K562 (cell line): ENCODE data around the gene ANXA7. TPM values are rescaled to one million over a fixed set of nuclear protein-coding genes. Genes with fewer than 3 reads are reported as not detected.

Source experiments
- ATAC-seq: fragments of 200-7000 bp; cut with Tn5 transposase; 3 replicates; pipeline ENCODE4 v1.9.1; 2020; ENCODE audit warnings: moderate library complexity
- BruUV-seq: library from RNA; stranded (reverse); fragments of 400-500 nt; replicated peaks from 2 replicates; lab custom pipeline; 2021; lab: Mats Ljungman, UMichigan
- CTCF ChIA-PET: fragments of 300-600 bp; formaldehyde crosslinking; extraction: SDS; loops from one replicate; lab custom pipeline; 2021; ENCODE audit warnings: low intra/inter-chr PET ratio; lab: Yijun Ruan, JAX
- POLR2A ChIA-PET: fragments of 300-600, 350-650 bp; sonication (Branson Sonifier 250); formaldehyde crosslinking; extraction: SDS; loops from one replicate; lab custom pipeline; 2021; ENCODE audit warnings: antibody characterized with exemption, inconsistent platforms; lab: Yijun Ruan, JAX
- DNase-seq, 4 experiments: peaks; one replicate each; pipeline versions ENCODE4 v3.0.0 to v3.0.0-alpha.2; 2011 to 2018; ENCODE audit warnings: low spot score in 3 of 4, mixed read lengths in 3 of 4; ENCODE audit errors: extremely low read depth in 1 of 4
- FAIRE-seq: peaks from 2 replicates; lab custom pipeline; 2011; peaks lifted over from hg19 to GRCh38; lab: Jason Lieb, UNC
- H2AFZ ChIP-seq: 2 replicates; pipeline ENCODE4 v1.6.0; 2011; ENCODE audit warnings: low read depth, low read length, control low read depth, inconsistent platforms
- H3K27ac ChIP-seq: fragments of 200-600 bp; 3 replicates; pipeline ENCODE4 v1.8.0; 2011; ENCODE audit warnings: low read depth, mild to moderate bottlenecking, control low read depth, inconsistent platforms, low read length, moderate library complexity, mixed read lengths; ENCODE audit errors: extremely low read depth
- H3K27me3 ChIP-seq, 2 experiments: fragments of 300-600 bp in 1 of 2; 2 replicates in 1 of 2; 3 replicates in 1 of 2; pipeline versions ENCODE4 v1.6.0 to v1.8.0; 2011; ENCODE audit warnings: inconsistent platforms in 2 of 2, low read length in 2 of 2, mild to moderate bottlenecking in 1 of 2, mixed read lengths in 1 of 2, moderate library complexity in 1 of 2; ENCODE audit not compliant: control insufficient read depth in 2 of 2, insufficient read depth in 2 of 2
- H3K36me3 ChIP-seq: fragments of 300-600 bp; 3 replicates; pipeline ENCODE4 v1.8.0; 2011; ENCODE audit warnings: mild to moderate bottlenecking, low read length, inconsistent platforms; ENCODE audit not compliant: control insufficient read depth, insufficient read depth
- H3K4me1 ChIP-seq, 2 experiments: fragments of 200-600 bp in 1 of 2; replicated peaks in 1 of 2; 2 replicates in 1 of 2; 3 replicates in 1 of 2; pipeline versions ENCODE4 v1.5.1 to v1.8.0; 2011; ENCODE audit warnings: inconsistent platforms in 2 of 2, low read length in 2 of 2, mild to moderate bottlenecking in 1 of 2, mixed read lengths in 1 of 2, moderate library complexity in 1 of 2; ENCODE audit not compliant: control insufficient read depth in 2 of 2, insufficient read depth in 2 of 2
- H3K4me2 ChIP-seq: 2 replicates; pipeline ENCODE4 v1.6.1; 2011; ENCODE audit warnings: low read length, control low read depth, inconsistent platforms, mixed read lengths; ENCODE audit not compliant: insufficient read depth
- H3K4me3 ChIP-seq: fragments of 200-600 bp; sonication (generic), shearing (Covaris generic); 2 replicates; pipeline ENCODE4 v1.5.1; 2016; ENCODE audit warnings: control low read depth, inconsistent platforms
- H3K79me2 ChIP-seq: fragments of 200-600 bp; 3 replicates; pipeline ENCODE4 v1.8.0; 2011; ENCODE audit warnings: low read length, inconsistent platforms; ENCODE audit not compliant: control insufficient read depth, insufficient read depth
- H3K9ac ChIP-seq, 2 experiments: 2 replicates each; pipeline versions ENCODE4 v1.6.0 to v1.6.1; 2011; ENCODE audit warnings: low read depth in 2 of 2, low read length in 2 of 2, control low read depth in 1 of 2, inconsistent platforms in 1 of 2, mild to moderate bottlenecking in 1 of 2, mixed read lengths in 1 of 2; ENCODE audit not compliant: insufficient read depth in 1 of 2
- H3K9me1 ChIP-seq: one replicate; pipeline ENCODE4 v1.6.0; 2011; ENCODE audit warnings: inconsistent platforms, mild to moderate bottlenecking, low read length, moderate library complexity; ENCODE audit not compliant: control insufficient read depth, insufficient read depth
- H3K9me3 ChIP-seq: replicated peaks from 2 replicates; pipeline ENCODE4 v1.5.1; 2011; ENCODE audit warnings: low read depth, low read length, inconsistent platforms; ENCODE audit not compliant: control insufficient read depth, insufficient read depth
- H4K20me1 ChIP-seq: replicated peaks from 2 replicates; pipeline ENCODE4 v1.6.1; 2011; ENCODE audit warnings: low read length, inconsistent platforms, mixed read lengths; ENCODE audit not compliant: control insufficient read depth, insufficient read depth
- BCOR ChIP-seq: fragments of 450-650 bp; IDR thresholded peaks from 2 replicates; pipeline ENCODE4 v1.6.1; 2016
- FOXO4 ChIP-seq: fragments of 450-650 bp; formaldehyde crosslinking; IDR thresholded peaks from 2 replicates; pipeline ENCODE4 v1.4.0; 2020; ENCODE audit warnings: mild to moderate bottlenecking, moderate library complexity
- RBM25 ChIP-seq: fragments of 200-400 bp; formaldehyde crosslinking; IDR thresholded peaks from 2 replicates; pipeline ENCODE4 v1.6.1; 2018; ENCODE audit warnings: low read length, low read depth, moderate library complexity; ENCODE audit not compliant: severe bottlenecking
- ZNF121 ChIP-seq: sonication (generic); formaldehyde crosslinking; conservative IDR thresholded peaks from 2 replicates; pipeline ENCODE4 v1.8.0; 2022; ENCODE audit warnings: missing genetic modification reagents
- ZNF146 ChIP-seq: IDR thresholded peaks from one replicate; pipeline ENCODE4 v1.6.1; 2018; ENCODE audit warnings: missing compliant biosample characterization; ENCODE audit not compliant: unreplicated experiment
- WGBS: fragments of 100-300 bp; shearing (Covaris generic); methylation state at CpG from one replicate; pipeline ENCODE4 v1.1.6; 2016; ENCODE audit warnings: low coverage, mixed read lengths; ENCODE audit not compliant: insufficient coverage; ENCODE audit errors: missing lambda C conversion rate; 5-methylcytosine and 5-hydroxymethylcytosine counted together
- in situ Hi-C: fragments of 300-500 bp; cut with MboI; formaldehyde crosslinking; loops from 4 replicates; pipeline ENCODE4 v1.15.0; 2018; ENCODE audit warnings: inconsistent platforms, mixed read lengths
- intact Hi-C: fragments of 100-400 bp; cut with micrococcal nuclease; formaldehyde crosslinking; loops from 2 replicates; pipeline ENCODE4 v1.14.2; 2022
- polyA plus RNA-seq, 8 experiments: library from polyadenylated mRNA; depleted of rRNA in 4 of 8; stranded (reverse) in 5 of 8; unstranded in 3 of 8; fragments of >200 nt; fragmentation: Nextera tagmentation in 2 of 8; fragmentation: Illumina TruSeq in 1 of 8; extraction: Ambion mirVana in 2 of 8; extraction: Trizol in 1 of 8; gene quantifications; 2 replicates each; pipeline versions ENCODE4 v1.2.1 to v1.2.3, GENCODE V29; 2011 to 2014; ENCODE audit warnings: inconsistent platforms in 1 of 8, missing spikeins in 1 of 8
- total RNA-seq, 7 experiments: library from RNA; depleted of rRNA in 6 of 7; stranded (reverse); fragments of >200 nt in 6 of 7; fragmentation: Illumina TruSeq in 2 of 7; extraction: Trizol in 2 of 7; gene quantifications; 2 replicates each; pipeline versions ENCODE4 v1.2.1 to v1.2.3, GENCODE V29; 2011 to 2021; ENCODE audit warnings: low replicate concordance in 1 of 7
- TF ChIP-seq, protein P1 (sequence below): fragments of 450-650 bp; formaldehyde crosslinking; IDR thresholded peaks from 2 replicates; pipeline ENCODE4 v1.4.0; 2020; ENCODE audit warnings: mild to moderate bottlenecking, moderate library complexity

Gene ANXA7
- total and polyA plus RNA-seq, 9 of the 15 experiments (the other 6 are each of a cell fraction or from before 2014, with no cell fraction given): 81.6 to 157 (median 122) TPM

DNA sequence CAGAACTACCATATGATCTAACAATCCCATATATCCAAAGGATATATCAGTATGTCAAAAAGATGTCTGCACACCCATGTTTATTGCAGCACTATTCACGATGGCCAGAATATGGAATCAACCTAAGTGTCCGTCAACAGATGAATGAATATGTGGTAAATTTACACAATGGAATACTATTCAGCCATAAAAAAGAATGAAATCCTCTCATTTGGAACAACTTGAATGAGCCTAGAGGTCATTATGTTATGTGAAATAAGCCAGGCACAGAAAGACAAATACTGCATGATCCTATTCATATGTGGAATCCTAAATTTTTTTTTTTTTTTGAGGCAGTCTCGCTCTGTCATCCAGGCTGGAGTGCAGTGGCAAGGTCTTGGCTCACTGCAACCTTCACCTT, 48.9 kb downstream of the ANXA7 start:
- Histone ChIP-seq H3K36me3 (peaks cover 42% of the 10 kb centered on the region), H3K27me3 (no peaks in the 10 kb centered on the region), H3K9me3 (no peaks in the 10 kb centered on the region), H3K9me1 (no peaks in the 10 kb centered on the region), H2AFZ (no peak overlapping the region), H3K4me2 (no peak overlapping the region), H3K9ac (no peak overlapping the region), H3K27ac (no peak overlapping the region), H3K79me2 (no peaks in the 10 kb centered on the region), H3K4me3 (no peak overlapping the region), H4K20me1 (no peaks in the 10 kb centered on the region), H3K4me1 (peaks cover 7 to 22% of the 10 kb centered on the region in 2 experiments)
- no peak for DNase-seq
- in situ Hi-C loops (no loop called here), intact Hi-C loops (loop anchor here (5.0 kb wide), 1 partner anchor 118 kb away; the partner anchor contains the start of gene DNAJC9)
- ChIA-PET POLR2A (no interaction called here), CTCF (no interaction called here)
- FAIRE-seq: no peak
- 93% methylated on average over 3 of the region's 3 CpGs for WGBS
- TSS peak; percentile 16 for BruUV-seq
- TF ChIP-seq ZNF146 (CRISPR knock-in tag) (peak; percentile 83), BCOR (peak; percentile 22; the same call in 1 of the 2 replicates), ZNF121 (CRISPR knock-in tag) (no peak), RBM25 (peak; percentile 65)
- no peak for ATAC-seq

DNA sequence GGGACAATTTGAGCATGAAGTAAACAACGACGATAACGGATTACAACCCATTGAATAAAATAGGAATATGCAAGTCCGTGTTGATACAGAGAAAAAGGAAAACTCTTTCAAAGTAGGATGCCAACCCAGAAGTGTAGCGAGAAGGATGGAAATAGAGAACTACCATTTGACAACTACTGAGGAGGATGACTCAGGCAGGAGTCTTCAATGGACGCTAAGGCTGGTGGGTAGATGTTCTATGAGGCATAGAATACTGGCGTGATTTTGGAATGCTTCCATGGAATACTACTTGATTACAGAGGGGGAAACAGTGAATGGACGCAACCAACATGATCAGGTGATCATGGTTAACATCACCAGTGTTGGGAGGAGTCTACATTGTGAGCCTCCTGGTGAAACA, 54.4 kb downstream of the ANXA7 start:
- intact Hi-C loops (no loop called here), in situ Hi-C loops (no loop called here)
- Histone ChIP-seq H3K4me1 (no peaks in the 10 kb centered on the region; a peak in 1 of 5 replicates), H3K27ac (no peak overlapping the region), H3K9me3 (no peaks in the 10 kb centered on the region), H2AFZ (no peak overlapping the region), H3K4me2 (no peak overlapping the region), H3K79me2 (no peaks in the 10 kb centered on the region), H3K9me1 (no peaks in the 10 kb centered on the region), H3K9ac (no peak overlapping the region), H3K4me3 (no peak overlapping the region), H3K36me3 (peaks cover 4% of the 10 kb centered on the region; the same call in 2 of the 3 replicates), H3K27me3 (no peaks in the 10 kb centered on the region), H4K20me1 (no peaks in the 10 kb centered on the region)
- ChIA-PET POLR2A (no interaction called here), CTCF (no interaction called here)
- DNase-seq: no peak
- BruUV-seq: no TSS peak
- no peak for ATAC-seq
- peak; percentile 11 for FAIRE-seq
- no peak for TF ChIP-seq FOXO4
- TF ChIP-seq, protein P1, sequence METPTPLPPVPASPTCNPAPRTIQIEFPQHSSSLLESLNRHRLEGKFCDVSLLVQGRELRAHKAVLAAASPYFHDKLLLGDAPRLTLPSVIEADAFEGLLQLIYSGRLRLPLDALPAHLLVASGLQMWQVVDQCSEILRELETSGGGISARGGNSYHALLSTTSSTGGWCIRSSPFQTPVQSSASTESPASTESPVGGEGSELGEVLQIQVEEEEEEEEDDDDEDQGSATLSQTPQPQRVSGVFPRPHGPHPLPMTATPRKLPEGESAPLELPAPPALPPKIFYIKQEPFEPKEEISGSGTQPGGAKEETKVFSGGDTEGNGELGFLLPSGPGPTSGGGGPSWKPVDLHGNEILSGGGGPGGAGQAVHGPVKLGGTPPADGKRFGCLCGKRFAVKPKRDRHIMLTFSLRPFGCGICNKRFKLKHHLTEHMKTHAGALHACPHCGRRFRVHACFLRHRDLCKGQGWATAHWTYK (CRISPR knock-in tag): no peak
- 67% methylated on average over 8 of the region's 8 CpGs for WGBS
